HepG2 (cell line): ENCODE data around the gene GDF11.

Experiments
- DZIP1 ChIP-seq: sonication (generic); formaldehyde crosslinking; IDR thresholded peaks from 2 replicates; pipeline ENCODE4 v1.5.0; 2020; ENCODE audit warnings: mild to moderate bottlenecking, missing genetic modification reagents
- FOXO4 ChIP-seq: sonication (generic); formaldehyde crosslinking; conservative IDR thresholded peaks from 2 replicates; pipeline ENCODE4 v1.8.1; 2023; ENCODE audit warnings: missing genetic modification reagents
- HCFC1 ChIP-seq: fragments of 150-350 bp; IDR thresholded peaks from 2 replicates; pipeline ENCODE4 v1.6.1; 2014; ENCODE audit warnings: low read depth, low read length
- POLR2AphosphoS5 ChIP-seq: IDR thresholded peaks from 2 replicates; pipeline ENCODE4 v1.6.1; 2012; ENCODE audit warnings: low read depth, low read length
- PRDM10 ChIP-seq: sonication (generic); formaldehyde crosslinking; IDR thresholded peaks from 2 replicates; pipeline ENCODE4 v1.4.0; 2020; ENCODE audit warnings: low read depth, missing genetic modification reagents
- TAF1 ChIP-seq: sonication (generic); formaldehyde crosslinking; IDR thresholded peaks from 2 replicates; pipeline ENCODE4 v1.4.0; 2020; ENCODE audit warnings: missing genetic modification reagents
- USF2 ChIP-seq, 2 experiments: sonication (generic) in 1 of 2; formaldehyde crosslinking in 1 of 2; IDR thresholded peaks; 2 replicates each; pipeline versions ENCODE4 v1.5.1 to v1.6.1; 2011 to 2020; ENCODE audit warnings: borderline replicate concordance in 1 of 2, low read depth in 1 of 2, low read length in 1 of 2, mild to moderate bottlenecking in 1 of 2, missing genetic modification reagents in 1 of 2, moderate library complexity in 1 of 2
- ZNF431 ChIP-seq: sonication (generic); formaldehyde crosslinking; IDR thresholded peaks from 2 replicates; pipeline ENCODE4 v1.9.0; 2022; ENCODE audit warnings: missing genetic modification reagents, low read depth, mild to moderate bottlenecking, borderline replicate concordance
- ZNF746 ChIP-seq: sonication (generic); formaldehyde crosslinking; IDR thresholded peaks from 2 replicates; pipeline ENCODE4 v1.8.0; 2022; ENCODE audit warnings: mild to moderate bottlenecking, missing genetic modification reagents
- TF ChIP-seq, protein P1 (sequence below): sonication (generic); formaldehyde crosslinking; IDR thresholded peaks from 2 replicates; pipeline ENCODE4 v1.8.1; 2022; ENCODE audit warnings: mild to moderate bottlenecking, missing genetic modification reagents

- TF ChIP-seq, protein P1, sequence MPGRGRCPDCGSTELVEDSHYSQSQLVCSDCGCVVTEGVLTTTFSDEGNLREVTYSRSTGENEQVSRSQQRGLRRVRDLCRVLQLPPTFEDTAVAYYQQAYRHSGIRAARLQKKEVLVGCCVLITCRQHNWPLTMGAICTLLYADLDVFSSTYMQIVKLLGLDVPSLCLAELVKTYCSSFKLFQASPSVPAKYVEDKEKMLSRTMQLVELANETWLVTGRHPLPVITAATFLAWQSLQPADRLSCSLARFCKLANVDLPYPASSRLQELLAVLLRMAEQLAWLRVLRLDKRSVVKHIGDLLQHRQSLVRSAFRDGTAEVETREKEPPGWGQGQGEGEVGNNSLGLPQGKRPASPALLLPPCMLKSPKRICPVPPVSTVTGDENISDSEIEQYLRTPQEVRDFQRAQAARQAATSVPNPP (CRISPR knock-in tag) = no peak
- no peak for TF ChIP-seq ZNF431 (CRISPR knock-in tag)
- no peak for TF ChIP-seq ZNF746
- TF ChIP-seq HCFC1 = no peak
- TF ChIP-seq PRDM10 (CRISPR knock-in tag) = no peak
- TF ChIP-seq USF2 (IDR thresholded peaks at IDR 0.05; ENCODE audit: low read depth, low read length) = no peak
- TF ChIP-seq USF2 (CRISPR knock-in tag; IDR thresholded peaks at IDR 0.05; ENCODE audit: borderline replicate concordance) = no peak
- no peak for TF ChIP-seq POLR2AphosphoS5
- no peak for TF ChIP-seq DZIP1
- TF ChIP-seq TAF1 (CRISPR knock-in tag) = no peak
- no peak for TF ChIP-seq FOXO4 (CRISPR knock-in tag)
These were observed 46.2 kb downstream of the GDF11 start for GRCh38 chr12:55789171-55789570.
